NK-92 treated with Interleukin-12 subunit alpha and Interleukin-12 subunit beta, amount 100 ng/mL, for 24 hours (cell line): ENCODE results near the gene EOMES.
A peak's percentile ranks its signal among the peaks of the same experiment; 100 is the strongest.
"Not testable (repeated sequence)": the region's sequence is repeated elsewhere in the genome, so short reads cannot be mapped to it uniquely, and the experiment has no call there.

Source experiments
- DNase-seq: peaks from one replicate; lab custom pipeline; 2025; lab: John Stamatoyannopoulos, UW

The EOMES gene

DNA sequence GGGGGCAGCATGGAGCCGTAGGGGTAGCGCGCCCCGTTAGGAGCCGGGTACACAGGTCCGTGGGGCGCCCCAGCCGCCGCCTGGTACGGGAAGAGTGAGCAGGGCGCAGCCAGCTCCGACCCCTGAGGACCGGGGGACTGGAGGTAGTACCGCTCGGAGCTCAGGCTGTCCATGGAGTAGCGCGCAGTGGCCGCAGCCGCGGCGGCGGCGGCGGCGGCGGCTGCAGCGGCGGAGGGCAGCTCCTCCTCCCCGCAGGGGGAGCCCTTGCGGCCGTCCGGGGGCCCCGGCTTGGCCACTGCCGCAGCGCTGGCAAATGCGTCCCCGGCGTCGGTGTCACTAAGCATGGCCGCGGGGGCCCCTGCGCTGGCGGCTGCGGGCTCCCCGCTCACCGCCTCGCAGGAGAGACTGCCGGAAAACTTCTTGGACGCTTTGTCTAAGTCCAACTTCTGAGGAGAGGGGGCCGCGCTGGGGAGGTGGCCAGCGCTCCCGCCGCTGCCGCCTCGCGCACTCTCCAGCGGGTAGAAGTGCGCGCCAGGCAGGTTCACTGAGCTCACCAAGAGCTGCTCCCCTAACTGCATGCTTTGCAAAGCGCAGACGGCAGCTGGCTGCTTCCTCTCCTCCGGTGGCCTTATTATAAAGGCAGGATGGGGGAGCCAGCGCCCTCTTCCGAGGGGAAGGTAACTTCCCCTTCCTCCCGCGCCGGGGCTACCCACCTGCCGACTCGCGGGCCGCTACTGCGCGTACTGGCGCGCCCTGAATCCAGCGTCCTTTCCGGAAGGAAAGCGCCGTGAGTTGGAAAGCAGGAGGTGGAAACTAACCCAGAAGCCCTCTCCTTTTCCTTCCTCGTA is at the start of gene EOMES:
TSS of gene EOMES (minus strand) at position 607 of the 848 bp plus-strand sequence. CDS start at position 578, 29 bp downstream.
- peak; percentile 74 for DNase-seq

GRCh38 chr3:27770384-27770783 is 48.3 kb upstream of the EOMES start:
- DNase-seq = not testable (repeated sequence)

- DNase-seq = no peak
Observed at GRCh38 chr3:27767000-27767399, 44.9 kb upstream of the EOMES start.

DNA sequence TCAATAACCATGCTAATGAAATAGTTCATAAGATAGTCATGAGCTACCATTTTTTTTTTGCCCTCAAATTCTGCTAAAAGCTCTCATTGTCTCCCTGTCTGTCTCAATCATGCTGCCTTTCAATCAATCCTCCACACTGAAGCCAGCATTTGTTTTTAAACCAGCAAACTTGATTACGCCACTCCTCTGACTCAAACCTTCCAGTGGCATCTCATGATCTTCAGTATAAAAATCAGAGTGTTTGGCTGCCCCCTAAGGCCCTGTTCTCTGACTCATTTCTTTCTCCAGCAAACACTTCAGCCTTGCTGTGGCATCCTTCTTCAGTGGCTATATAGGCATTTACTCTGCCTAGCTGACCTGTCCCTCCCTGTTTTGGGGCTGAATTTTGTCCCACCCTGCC is 36.0 kb upstream of the EOMES start:
- DNase-seq = peak; percentile 52

DNA sequence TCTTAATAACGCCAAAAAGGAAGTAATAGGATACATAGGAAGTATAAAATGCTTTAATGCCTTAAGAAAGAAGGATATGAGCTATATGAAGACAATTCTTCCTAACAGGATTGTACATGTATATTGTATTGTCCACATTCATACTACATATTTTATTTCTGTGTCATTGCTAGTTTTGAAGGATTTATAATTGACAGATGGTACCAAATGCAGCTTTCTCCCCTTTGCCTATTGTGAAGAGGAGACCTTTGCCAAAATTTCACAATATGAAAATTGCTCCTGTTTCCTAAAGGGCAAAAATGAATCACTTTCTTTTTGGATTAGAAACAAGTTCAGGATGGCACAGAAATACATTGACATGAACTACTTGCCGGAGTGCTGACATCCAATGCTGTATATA is 34.8 kb upstream of the EOMES start:
- no peak for DNase-seq

GRCh38 chr3:27752926-27753325 is 30.8 kb upstream of the EOMES start:
- no peak for DNase-seq

DNA sequence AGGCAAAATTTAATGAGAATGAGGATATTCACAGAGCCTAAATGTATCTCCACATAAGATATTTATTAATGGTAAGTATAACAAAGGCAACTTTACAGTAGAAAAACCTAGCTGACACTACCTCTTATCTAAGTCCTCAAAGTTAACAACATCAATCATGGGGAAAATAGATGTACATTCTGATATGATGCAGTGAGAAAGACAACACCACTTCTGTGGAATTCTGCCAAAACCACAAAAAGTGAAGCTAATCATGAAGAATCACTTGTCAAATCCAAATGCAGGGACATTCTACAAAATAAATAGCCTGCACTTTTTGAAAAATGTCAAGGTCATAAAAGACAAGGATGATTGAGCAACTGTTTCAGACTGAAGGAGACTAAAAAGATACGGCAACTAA is 27.5 kb upstream of the EOMES start:
- DNase-seq = no peak

- no peak for DNase-seq
Observed at GRCh38 chr3:27746838-27747237, 24.7 kb upstream of the EOMES start.

DNA sequence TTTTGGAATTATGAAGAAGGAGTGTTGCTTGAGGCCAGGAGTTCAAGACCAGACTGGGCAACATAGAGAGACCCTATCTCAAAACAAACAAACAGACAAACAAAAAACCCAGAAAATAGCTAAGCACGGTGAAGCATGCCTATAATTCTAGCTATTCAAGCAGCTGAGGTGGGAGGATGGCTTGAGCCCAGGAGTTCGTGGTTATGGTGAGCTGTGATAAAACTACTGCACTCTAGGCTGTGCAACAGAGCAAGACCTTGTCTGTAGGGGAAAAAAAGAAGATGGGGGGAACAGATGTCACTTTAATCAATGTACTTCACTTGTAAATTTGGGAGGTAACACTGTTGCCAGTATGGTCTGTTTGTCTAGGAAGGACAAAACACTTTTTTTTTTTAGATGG is 18.7 kb upstream of the EOMES start:
- DNase-seq = no peak

DNA sequence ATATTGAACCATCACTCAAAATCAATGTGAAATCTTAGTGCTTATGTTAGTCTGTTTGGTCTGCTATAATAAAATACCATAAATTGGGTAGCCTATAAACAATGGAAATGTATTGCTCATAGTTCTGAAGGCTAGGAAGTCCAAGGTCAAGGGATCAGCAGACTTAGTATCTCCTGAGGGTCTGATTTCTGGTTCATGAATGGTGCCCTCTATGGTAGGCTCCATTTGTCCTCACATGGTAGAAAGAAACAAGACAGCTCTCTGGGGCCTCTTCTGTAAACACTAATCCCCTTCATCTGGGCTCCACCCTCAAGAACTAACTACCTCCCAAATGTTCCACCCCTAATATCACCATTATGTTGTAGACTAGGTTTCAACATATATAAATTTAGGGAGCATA is 15.0 kb upstream of the EOMES start:
- DNase-seq = no peak

GRCh38 chr3:27730774-27731659 is 8.9 kb upstream of the EOMES start:
- no peak for DNase-seq

DNA sequence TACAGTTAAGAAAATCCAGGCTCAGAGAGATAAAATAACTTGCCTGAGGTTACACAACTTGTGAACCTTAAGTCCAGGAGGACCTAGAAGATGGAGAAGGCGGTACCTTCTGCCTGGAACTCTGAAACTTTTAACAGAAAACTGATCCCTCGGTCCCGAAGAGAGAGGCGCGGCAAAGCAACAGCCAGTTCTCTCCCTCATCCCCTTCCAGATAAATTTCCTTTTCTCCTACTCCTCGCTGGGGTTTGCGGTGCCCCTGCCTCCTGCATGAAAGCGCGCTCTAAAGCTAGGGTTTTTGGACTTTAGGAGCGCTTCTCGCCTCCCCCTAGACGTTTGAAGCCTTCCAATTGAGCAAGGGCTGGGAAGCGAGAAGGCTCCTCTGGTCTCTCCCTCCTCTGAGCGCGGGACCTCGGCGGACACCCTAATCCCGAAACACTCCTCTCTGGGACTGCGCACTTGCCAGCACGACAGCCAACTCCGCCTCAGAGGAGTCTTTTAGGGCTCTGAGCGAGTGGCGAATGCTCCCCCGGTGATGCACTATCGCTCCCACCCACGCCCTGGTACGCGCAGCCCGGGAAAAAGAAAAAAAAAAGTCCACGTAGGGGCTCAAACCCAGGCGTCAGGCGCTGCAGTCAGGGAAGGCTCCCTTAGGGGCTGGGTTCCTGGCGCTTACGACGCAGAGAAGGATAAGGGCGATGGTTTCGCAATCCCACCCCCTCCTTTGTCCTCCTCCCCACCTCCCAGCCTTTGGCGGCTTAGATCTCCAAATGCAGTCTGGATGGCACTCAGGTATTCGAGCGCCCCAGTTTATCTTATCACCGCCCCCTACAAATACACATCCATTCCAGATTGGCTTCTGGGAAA is 7.9 kb upstream of the EOMES start:
- no peak for DNase-seq

DNA sequence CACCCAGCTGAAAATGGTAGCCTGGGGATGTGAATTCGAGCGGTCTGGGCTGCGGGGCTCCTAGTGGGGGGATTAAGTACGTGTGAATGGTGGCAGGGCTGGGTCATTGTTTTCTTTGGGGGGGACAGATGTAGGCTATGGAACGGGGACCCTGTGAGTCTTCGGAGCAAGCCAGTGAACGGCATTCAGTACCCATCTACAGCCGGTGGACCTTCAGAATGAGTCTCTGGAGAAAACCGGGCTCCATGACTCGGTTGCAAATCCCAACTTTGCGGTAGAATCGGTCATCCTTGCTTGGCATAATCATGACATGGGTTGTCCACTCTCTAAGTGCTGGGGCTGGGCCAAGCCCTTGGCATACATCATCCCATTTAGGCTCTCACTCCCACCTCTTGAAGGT is 7.2 kb upstream of the EOMES start:
- DNase-seq = no peak

DNA sequence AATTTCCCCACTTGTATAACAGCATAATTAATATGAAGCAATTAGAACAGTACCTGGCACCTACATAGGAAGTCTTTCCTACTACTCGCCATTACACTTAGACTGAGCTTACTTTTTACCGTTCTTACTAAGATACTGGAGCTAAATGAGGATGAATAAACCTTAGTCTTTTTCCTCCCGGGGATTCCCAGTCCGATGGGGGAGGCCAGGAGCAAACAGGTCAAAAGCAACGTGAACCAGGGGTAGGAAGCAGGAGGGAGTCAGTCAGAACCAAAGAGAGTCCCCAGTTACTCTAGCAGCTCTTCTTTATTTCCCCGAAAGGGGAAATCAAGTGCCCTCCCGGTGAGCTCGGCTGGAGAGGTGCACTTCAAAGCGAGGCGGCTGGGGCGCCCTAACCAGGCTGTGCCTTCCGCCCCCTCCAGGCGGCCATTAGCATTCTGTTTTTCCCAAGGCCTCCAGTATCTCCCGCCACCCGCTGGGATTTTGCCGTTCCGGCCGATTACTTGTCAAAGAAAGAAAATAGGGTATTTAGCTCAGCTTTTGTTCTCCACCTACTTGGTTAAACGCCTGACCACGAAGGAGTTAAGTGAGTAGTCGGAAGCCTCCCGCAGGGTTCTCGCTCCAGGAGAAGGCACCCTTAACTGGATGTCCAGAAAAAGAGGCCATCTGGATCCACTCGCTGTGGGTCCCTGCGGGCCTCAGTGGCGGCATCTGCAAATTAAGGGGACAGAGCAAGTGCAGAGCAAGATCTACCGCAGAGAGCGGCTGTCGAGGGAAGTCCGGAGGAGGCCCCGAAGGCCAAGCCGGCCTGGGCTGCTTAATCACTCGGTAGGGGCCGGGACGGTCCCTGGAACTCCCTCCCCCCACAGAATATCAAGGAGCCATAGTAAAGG is 6.3 kb upstream of the EOMES start:
- DNase-seq = no peak

DNA sequence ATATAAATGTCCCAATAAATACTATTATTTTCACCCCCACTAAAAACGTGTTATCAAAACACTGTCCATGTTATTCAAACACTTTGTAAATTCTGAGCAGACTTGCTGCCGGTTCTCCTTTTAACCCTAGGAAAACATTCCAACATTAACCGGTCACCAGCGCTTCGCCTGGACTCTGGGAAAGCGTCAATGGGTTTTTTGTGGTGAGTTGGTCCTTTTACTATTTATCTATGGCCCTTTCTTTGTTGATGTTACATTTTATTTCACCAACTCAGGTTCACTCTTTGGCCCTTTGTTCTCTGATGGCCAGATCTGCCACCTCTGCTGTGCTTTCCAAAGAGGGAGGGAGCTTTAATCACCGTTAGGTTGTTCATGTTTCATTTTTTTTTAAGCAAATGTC is 4.1 kb upstream of the EOMES start:
- DNase-seq = no peak

GRCh38 chr3:27724459-27725197 is 2.5 kb upstream of the EOMES start:
- DNase-seq = no peak

DNA sequence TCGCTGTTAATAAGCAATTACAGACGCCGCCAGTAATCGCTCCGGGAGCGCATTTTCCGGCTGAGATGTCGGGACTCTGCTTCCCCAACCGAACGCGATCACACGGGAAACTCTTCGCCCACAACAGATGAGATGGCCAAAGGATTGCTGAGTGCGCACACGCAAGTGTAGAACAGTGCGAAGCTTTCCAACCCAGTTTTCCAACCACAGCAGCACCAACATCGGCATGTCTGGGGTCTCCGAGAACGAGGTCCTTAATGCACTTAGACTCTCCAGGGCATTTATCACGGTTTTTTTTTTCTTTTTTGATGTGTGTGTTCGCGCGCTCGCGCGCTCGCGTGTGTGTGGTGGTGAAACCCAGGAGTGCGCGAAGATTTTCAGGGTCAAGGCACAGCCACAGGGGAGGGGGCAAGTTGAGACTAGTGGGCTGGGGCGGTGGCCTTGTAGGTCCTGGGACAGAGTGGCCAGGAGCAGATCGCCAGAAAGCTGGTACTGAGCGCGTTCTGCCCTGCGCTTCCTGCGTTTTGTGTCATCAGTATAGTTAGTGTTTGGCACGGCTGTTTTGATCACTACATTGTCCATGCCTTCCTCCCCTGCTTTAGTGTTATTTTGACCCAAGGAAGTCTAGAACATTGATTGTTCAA is 1.8 kb upstream of the EOMES start:
- no peak for DNase-seq

GRCh38 chr3:27723456-27723814 is 1.3 kb upstream of the EOMES start:
- no peak for DNase-seq

- no peak for DNase-seq
Observed at GRCh38 chr3:27723001-27723445, 900 bp upstream of the EOMES start.
